IPS-18a (cell line): ENCODE data around the gene CREB5.

Experiments
- H3K27ac ChIP-seq: one replicate; pipeline ENCODE4 v1.5.1; 2013; ENCODE audit warnings: low read length
- H3K27me3 ChIP-seq: one replicate; pipeline ENCODE4 v1.6.1; 2013; ENCODE audit warnings: mild to moderate bottlenecking, low read length; ENCODE audit not compliant: control insufficient read depth, insufficient read depth
- H3K36me3 ChIP-seq: one replicate; pipeline ENCODE4 v1.6.1; 2013; ENCODE audit warnings: low read depth, low read length; ENCODE audit not compliant: control insufficient read depth
- H3K4me1 ChIP-seq: one replicate; pipeline ENCODE4 v1.6.1; 2013; ENCODE audit warnings: low read depth, low read length; ENCODE audit not compliant: control insufficient read depth
- H3K4me3 ChIP-seq: one replicate; pipeline ENCODE4 v1.5.1; 2013; ENCODE audit warnings: low read length
- H3K9ac ChIP-seq: one replicate; pipeline ENCODE4 v1.6.1; 2013; ENCODE audit warnings: mild to moderate bottlenecking, low read length, moderate library complexity
- H3K9me3 ChIP-seq: one replicate; pipeline ENCODE4 v1.6.1; 2013; ENCODE audit warnings: low read depth, low read length; ENCODE audit not compliant: control insufficient read depth

The CREB5 gene

GRCh38 chr7:28871077-28871476 lies 458.8 kb downstream of the CREB5 start:
- Histone ChIP-seq H3K27me3 (no peaks in the 10 kb centered on the region), H3K4me3 (no peak overlapping the region), H3K9ac (no peak overlapping the region), H3K36me3 (no peaks in the 10 kb centered on the region), H3K4me1 (peaks cover 9% of the 10 kb centered on the region), H3K9me3 (no peaks in the 10 kb centered on the region), H3K27ac (no peak overlapping the region)

- peaks cover 9% of the 10 kb centered on the region for H3K4me1 ChIP-seq
- H3K36me3 ChIP-seq, result no peaks in the 10 kb centered on the region
- no peak overlapping the region for H3K9ac ChIP-seq
- no peaks in the 10 kb centered on the region for H3K27me3 ChIP-seq
- no peak overlapping the region for H3K4me3 ChIP-seq
- H3K27ac ChIP-seq, result no peak overlapping the region
- no peaks in the 10 kb centered on the region for H3K9me3 ChIP-seq
These were observed 459.3 kb downstream of the CREB5 start for GRCh38 chr7:28871631-28872030.

- Histone ChIP-seq H3K4me3 (no peak overlapping the region), H3K4me1 (peaks cover 9% of the 10 kb centered on the region), H3K9me3 (no peaks in the 10 kb centered on the region), H3K9ac (no peak overlapping the region), H3K27me3 (no peaks in the 10 kb centered on the region), H3K27ac (no peak overlapping the region), H3K36me3 (no peaks in the 10 kb centered on the region)
These were observed 459.9 kb downstream of the CREB5 start for GRCh38 chr7:28872226-28872625.

GRCh38 chr7:28873365-28873764 lies 461.0 kb downstream of the CREB5 start:
- no peaks in the 10 kb centered on the region for H3K9me3 ChIP-seq
- no peaks in the 10 kb centered on the region for H3K27me3 ChIP-seq
- no peak overlapping the region for H3K9ac ChIP-seq
- no peaks in the 10 kb centered on the region for H3K36me3 ChIP-seq
- no peak overlapping the region for H3K4me3 ChIP-seq
- H3K4me1 ChIP-seq, result peaks cover 9% of the 10 kb centered on the region
- H3K27ac ChIP-seq, result no peak overlapping the region

- Histone ChIP-seq H3K4me1 (peaks cover 9% of the 10 kb centered on the region), H3K27me3 (no peaks in the 10 kb centered on the region), H3K36me3 (no peaks in the 10 kb centered on the region), H3K9me3 (no peaks in the 10 kb centered on the region), H3K27ac (no peak overlapping the region), H3K9ac (no peak overlapping the region), H3K4me3 (no peak overlapping the region)
These were observed 461.7 kb downstream of the CREB5 start for GRCh38 chr7:28874001-28874400.
